Fibroblast of mammary gland (primary cell): Measurements from ENCODE around the gene DLG2.

ENCODE experiments used
- DNase-seq: peaks from one replicate; pipeline ENCODE4 v3.0.0-alpha.2; 2010; ENCODE audit warnings: low read depth
- H3K4me3 ChIP-seq: 2 replicates; pipeline ENCODE4 v1.5.1; 2011; ENCODE audit warnings: low read depth, mild to moderate bottlenecking, low read length, moderate library complexity; ENCODE audit not compliant: control insufficient read depth
- CTCF ChIP-seq: conservative IDR thresholded peaks from 2 replicates; pipeline ENCODE4 v1.5.1; 2011; ENCODE audit warnings: low read depth, low read length, inconsistent platforms; ENCODE audit not compliant: control insufficient read depth, insufficient read depth

Gene DLG2

DNA sequence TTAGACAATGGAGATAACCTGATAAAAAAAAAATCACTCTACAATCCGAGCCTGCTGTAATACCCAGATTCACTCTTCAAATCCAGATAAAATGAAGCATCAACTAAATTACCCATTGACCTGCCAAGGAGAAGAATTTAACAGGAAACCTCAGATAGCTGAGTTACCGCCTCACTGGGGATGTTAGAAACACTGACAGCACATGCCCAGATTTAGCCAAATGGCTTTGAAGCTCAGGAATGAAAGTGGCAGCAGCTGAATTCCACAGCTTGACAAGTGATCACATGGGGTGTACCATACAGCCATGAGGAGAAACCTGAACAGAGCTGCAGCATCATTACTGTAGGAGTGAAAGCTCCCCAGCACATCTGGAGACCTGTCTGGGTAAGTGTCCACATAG, 807.6 kb downstream of the DLG2 start:
- H3K4me3 ChIP-seq = no peak overlapping the region
- DNase-seq = no peak
- TF ChIP-seq CTCF = no peak

DNA sequence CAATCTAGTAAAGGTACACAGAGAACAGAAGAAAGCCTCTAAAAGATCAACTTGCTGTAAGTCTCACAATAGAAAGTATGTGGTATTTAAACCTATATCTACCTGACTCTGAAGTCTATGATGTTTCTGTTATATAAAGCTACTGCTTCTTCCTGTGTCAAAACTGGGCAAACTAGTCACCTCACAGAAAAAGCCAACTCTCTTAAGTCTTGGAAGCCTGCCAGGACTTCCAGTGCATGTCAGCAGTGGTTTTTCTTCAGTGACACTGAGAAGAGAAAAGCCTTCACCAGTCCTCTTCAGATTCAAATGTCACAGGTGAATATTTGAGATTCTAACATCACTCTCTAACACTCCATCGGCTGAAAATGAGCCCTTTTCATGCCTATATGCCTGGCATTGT, 808.0 kb downstream of the DLG2 start:
- no peak overlapping the region for H3K4me3 ChIP-seq
- peak; percentile 20 for DNase-seq
- no peak for TF ChIP-seq CTCF

GRCh38 chr11:84817998-84818397, 809.1 kb downstream of the DLG2 start:
- no peak overlapping the region for H3K4me3 ChIP-seq
- peak; percentile 53 for DNase-seq
- TF ChIP-seq CTCF = no peak

- DNase-seq = peak; percentile 15
- no peak overlapping the region for H3K4me3 ChIP-seq
- no peak for TF ChIP-seq CTCF
Observed at GRCh38 chr11:84812471-84812969, 814.6 kb downstream of the DLG2 start.

DNA sequence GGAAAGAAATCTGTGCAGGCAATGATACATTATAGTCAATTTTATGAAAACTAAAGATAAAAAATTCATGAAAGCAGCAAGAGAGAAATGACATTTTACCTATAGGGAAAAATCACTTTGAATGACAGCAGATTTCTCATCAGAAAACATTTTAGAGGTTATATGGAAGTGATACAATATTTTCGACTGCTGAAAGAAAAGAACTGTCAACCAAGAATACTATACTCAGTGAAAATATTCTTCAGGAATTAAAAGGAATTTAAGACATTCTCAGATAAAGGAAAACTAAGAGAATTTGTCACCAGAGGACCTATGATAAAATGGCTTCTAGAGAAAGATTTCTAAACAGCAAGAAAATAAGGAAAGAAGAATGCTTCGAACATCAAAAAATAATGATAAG, 820.8 kb downstream of the DLG2 start:
- H3K4me3 ChIP-seq = no peak overlapping the region
- no peak for TF ChIP-seq CTCF
- DNase-seq = no peak

DNA sequence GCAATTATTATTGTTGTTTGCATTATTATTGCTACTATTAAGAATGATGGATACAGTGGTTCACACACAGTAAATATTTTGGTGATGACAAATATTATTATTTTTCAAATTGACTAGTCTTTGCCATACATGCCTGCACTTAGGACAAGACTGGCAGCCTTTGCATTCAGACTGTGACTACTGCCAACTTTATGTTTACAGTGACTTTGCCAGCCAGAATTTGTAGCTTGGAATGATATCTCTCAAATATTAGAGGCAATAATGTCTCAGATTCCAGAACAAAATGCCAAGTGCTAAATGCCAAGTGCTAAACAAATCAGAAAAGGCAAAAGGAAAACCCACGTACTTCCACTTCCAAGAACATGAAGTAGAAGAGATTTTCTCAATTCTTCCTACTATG, 823.1 kb downstream of the DLG2 start:
- DNase-seq = no peak
- TF ChIP-seq CTCF = no peak

GRCh38 chr11:84800755-84801346, 826.3 kb downstream of the DLG2 start:
- DNase-seq = peak; percentile 59
- TF ChIP-seq CTCF = peak; percentile 44
- H3K4me3 ChIP-seq = no peak overlapping the region

More for the DNA sequence above, 823.1 kb downstream of the DLG2 start:
- H3K4me3 ChIP-seq = no peak overlapping the region
